ENCODE results near the gene TBATA. TPM values are rescaled to one million over a fixed set of nuclear protein-coding genes. Genes with fewer than 3 reads are reported as not detected.

The TBATA gene
- total RNA-seq, 1 donor from 2014 or later, result not detected

DNA sequence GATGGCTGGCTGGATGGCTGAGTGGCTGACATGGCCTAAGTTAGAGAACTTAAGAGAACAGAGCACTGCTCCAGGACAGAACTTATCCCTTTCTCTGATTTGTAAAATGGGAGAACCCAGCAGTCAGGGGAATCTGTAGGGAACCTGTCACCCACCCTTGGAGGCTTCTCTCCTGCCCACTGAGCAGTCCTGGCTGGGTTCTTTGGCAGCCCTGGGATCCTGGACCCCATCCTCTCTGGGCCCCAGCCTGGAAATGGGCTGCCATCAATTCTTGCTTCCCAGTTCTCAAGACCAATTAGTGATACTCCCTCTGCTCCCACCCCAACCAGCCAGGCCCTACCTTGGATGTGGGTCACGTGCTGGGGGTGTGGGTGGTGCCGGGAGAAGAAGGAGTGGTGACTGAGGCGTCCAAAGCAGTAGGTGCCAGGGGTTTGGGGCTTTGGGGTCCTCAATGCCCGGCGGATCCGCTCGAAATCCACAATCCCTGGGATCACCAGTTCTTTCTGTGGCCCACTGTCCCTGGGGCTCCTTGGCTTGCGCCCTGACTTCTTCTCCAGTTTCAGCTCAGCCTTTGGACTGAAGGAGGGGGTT, 3.6 kb downstream of the TBATA start:
- Mint-ChIP-seq H3K4me1 (ENCODE audit: low read depth) (peaks cover 2% of the 10 kb centered on the region), H3K36me3 (ENCODE audit: low read depth) (no peaks in the 10 kb centered on the region), H3K27me3 (ENCODE audit: low read depth) (peaks cover 5% of the 10 kb centered on the region), H3K4me3 (ENCODE audit: low read depth) (no peak overlapping the region), H3K9me3 (no peaks in the 10 kb centered on the region), H3K27ac (no peak overlapping the region)
- intact Hi-C loops (cut with micrococcal nuclease), result no loop called here
- no peak for DNase-seq (ENCODE audit: low spot score)

DNA sequence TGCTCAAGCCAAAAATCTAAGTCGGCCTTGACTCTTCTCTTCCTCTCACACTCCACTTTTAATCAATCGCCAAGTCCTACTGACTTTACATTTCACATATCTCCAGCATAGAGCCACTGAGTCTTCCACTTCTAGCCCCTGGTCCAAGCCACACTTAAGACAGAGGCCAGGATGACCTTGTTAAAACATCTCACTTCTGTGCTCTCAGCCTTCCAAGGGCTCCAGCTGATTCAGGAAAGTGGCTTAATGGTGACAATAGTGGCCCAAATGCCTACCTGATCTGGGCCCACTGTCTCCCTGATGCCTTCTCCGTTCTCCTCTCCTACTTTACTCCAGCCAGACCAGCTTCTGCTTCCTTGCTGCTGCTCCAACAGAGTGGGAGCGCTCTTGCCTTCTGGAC, 4.4 kb downstream of the TBATA start:
- Mint-ChIP-seq H3K27me3 (ENCODE audit: low read depth) (peaks cover 4% of the 10 kb centered on the region), H3K4me3 (ENCODE audit: low read depth) (no peak overlapping the region), H3K4me1 (ENCODE audit: low read depth) (no peaks in the 10 kb centered on the region), H3K36me3 (ENCODE audit: low read depth) (no peaks in the 10 kb centered on the region), H3K27ac (no peak overlapping the region), H3K9me3 (no peaks in the 10 kb centered on the region)
- intact Hi-C loops (cut with micrococcal nuclease), result no loop called here
- no peak for DNase-seq (ENCODE audit: low spot score)

DNA sequence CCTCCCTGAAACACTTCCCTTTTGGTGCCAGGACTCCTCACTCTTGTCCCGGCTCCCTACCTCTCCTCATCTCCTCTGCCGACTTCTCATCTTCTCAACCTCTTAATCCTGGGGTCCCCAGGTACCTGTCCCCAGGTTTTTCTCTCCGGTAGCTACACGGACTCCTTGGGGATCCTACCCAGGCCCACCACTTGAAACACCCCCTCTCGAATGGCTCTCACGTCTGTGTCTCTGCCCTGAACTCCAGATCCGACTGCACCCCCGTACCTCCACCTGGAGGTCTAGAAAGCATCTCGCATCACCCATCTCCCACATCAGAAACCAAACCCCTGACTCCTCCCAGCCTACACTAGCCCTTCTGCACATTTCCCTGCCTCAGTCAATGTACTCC, 4.8 kb downstream of the TBATA start:
- no peaks in the 10 kb centered on the region for H3K4me1 Mint-ChIP-seq (ENCODE audit: low read depth)
- no peak overlapping the region for H3K4me3 Mint-ChIP-seq (ENCODE audit: low read depth)
- no peaks in the 10 kb centered on the region for H3K36me3 Mint-ChIP-seq (ENCODE audit: low read depth)
- peaks cover 4% of the 10 kb centered on the region for H3K27me3 Mint-ChIP-seq (ENCODE audit: low read depth)
- intact Hi-C loops (cut with micrococcal nuclease), result no loop called here
- no peaks in the 10 kb centered on the region for H3K9me3 Mint-ChIP-seq
- no peak overlapping the region for H3K27ac Mint-ChIP-seq
- no peak for DNase-seq (ENCODE audit: low spot score)

GRCh38 chr10:70779511-70780369, 5.4 kb downstream of the TBATA start:
- Mint-ChIP-seq H3K4me3 (ENCODE audit: low read depth) (no peak overlapping the region), H3K27ac (no peak overlapping the region), H3K27me3 (ENCODE audit: low read depth) (peaks cover 4% of the 10 kb centered on the region), H3K9me3 (no peaks in the 10 kb centered on the region), H3K36me3 (ENCODE audit: low read depth) (no peaks in the 10 kb centered on the region), H3K4me1 (ENCODE audit: low read depth) (no peaks in the 10 kb centered on the region)
- no peak for DNase-seq (ENCODE audit: low spot score)
- intact Hi-C loops (cut with micrococcal nuclease), result no loop called here

DNA sequence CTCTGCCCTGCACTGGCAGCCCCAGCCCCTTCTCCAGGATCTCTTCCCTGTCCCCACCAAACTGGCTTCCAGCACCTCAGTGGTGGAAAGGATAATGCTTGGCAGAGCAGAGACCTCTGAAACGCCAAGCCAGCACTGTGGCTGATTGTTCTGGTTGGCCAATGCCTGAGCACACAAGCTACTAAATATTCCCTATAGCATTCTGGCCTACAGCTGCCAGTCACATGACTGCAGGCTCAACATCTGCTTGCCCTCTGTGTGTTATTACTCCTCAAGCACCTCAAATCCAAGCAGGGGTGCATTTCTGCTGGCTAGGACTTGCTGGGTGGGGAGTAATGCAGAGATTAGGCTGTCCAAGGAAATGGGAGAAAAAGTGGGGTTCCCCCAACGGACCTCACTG, 6.1 kb downstream of the TBATA start:
- no peaks in the 10 kb centered on the region for H3K4me1 Mint-ChIP-seq (ENCODE audit: low read depth)
- intact Hi-C loops (cut with micrococcal nuclease), result no loop called here
- H3K36me3 Mint-ChIP-seq (ENCODE audit: low read depth), result no peaks in the 10 kb centered on the region
- H3K27me3 Mint-ChIP-seq (ENCODE audit: low read depth), result peaks cover 4% of the 10 kb centered on the region
- H3K27ac Mint-ChIP-seq, result no peak overlapping the region
- no peak overlapping the region for H3K4me3 Mint-ChIP-seq (ENCODE audit: low read depth)
- H3K9me3 Mint-ChIP-seq, result no peaks in the 10 kb centered on the region
- DNase-seq (ENCODE audit: low spot score), result no peak

DNA sequence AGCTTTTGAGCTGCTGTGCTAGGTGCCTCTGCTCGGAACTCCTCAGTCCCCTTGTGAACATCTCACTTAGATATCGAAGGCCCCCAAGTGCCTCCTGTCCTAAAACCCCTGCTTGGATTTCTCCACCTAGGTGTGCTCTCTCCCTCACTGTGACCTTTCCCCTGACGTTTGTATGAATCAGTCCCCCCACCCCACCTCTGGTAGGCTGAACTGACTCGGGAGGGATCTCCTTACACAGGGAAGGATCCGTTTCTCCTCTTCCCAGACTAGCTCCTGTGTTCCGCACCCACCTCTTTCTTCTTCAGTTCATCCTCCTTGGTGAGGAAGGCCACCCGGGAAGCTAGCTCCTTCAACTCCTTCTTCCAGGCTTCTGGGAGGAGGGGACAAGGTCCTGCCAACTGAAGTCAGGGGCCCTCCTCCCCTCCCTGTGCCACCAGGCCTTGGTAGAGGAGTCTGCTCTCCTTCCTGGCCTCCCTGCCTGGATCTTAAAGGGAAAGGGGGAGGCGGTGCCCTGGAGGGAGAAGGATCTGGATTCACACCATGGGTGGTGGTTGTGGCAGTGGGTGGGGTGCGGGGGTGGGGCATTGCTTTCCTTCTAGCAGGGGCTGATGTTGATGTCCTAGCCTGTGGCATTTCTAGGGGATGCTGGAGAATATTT, 6.8 kb downstream of the TBATA start:
- intact Hi-C loops (cut with micrococcal nuclease), result no loop called here
- Mint-ChIP-seq H3K36me3 (ENCODE audit: low read depth) (no peaks in the 10 kb centered on the region), H3K9me3 (no peaks in the 10 kb centered on the region), H3K4me3 (ENCODE audit: low read depth) (no peak overlapping the region), H3K4me1 (ENCODE audit: low read depth) (no peaks in the 10 kb centered on the region), H3K27ac (no peak overlapping the region), H3K27me3 (ENCODE audit: low read depth) (peaks cover 3% of the 10 kb centered on the region)
- DNase-seq (ENCODE audit: low spot score), result no peak

DNA sequence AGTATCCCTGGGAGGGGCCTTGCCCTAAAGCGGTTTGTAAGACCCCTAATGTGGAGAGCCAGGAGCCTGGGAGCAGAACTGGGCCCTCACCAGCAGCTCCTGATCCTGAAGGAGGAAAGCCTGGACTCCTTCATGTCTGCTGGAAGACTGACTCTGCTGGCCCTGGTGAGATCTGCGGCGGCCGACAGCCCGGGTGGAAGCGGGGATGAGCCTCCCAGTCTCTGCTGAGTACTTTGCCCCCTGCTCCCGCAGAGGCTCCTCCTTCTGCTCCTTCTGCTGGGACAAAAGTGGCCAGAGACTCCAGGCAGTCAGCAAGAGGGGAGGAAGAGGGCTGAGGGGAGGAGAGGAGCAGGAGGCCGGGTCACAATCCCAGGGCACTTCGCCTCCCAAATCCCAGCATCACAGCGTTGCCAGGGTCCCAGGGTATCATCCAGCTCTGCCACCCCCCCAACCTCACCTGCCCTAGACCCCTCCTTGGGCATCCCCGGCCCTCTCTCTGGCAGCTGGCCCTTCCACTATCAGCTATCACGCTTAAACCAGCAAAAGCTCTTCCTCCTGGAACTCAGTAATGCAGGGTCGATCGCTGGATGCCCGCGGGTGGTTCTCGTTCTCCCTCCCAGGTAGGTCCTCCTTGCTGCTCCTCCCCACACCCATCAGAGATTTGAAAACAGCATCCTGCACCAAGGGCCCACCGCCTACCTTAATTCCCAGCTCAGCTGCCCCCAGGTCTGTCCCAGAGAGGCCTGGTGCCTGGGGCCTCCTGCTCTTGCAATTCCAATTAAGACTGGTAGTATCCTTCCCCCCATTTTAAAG, 7.9 kb downstream of the TBATA start:
- H3K36me3 Mint-ChIP-seq (ENCODE audit: low read depth), result no peaks in the 10 kb centered on the region
- intact Hi-C loops (cut with micrococcal nuclease), result no loop called here
- H3K4me1 Mint-ChIP-seq (ENCODE audit: low read depth), result no peaks in the 10 kb centered on the region
- no peak overlapping the region for H3K27ac Mint-ChIP-seq
- no peaks in the 10 kb centered on the region for H3K9me3 Mint-ChIP-seq
- DNase-seq (ENCODE audit: low spot score), result no peak
- H3K27me3 Mint-ChIP-seq (ENCODE audit: low read depth), result peaks cover 2% of the 10 kb centered on the region
- no peak overlapping the region for H3K4me3 Mint-ChIP-seq (ENCODE audit: low read depth)

- Mint-ChIP-seq H3K27me3 (ENCODE audit: low read depth) (peaks cover 2% of the 10 kb centered on the region), H3K4me3 (ENCODE audit: low read depth) (no peak overlapping the region), H3K4me1 (ENCODE audit: low read depth) (no peaks in the 10 kb centered on the region), H3K9me3 (no peaks in the 10 kb centered on the region), H3K27ac (no peak overlapping the region), H3K36me3 (ENCODE audit: low read depth) (no peaks in the 10 kb centered on the region)
- intact Hi-C loops (cut with micrococcal nuclease), result no loop called here
- no peak for DNase-seq (ENCODE audit: low spot score)
Observed at GRCh38 chr10:70776455-70777005, 8.6 kb downstream of the TBATA start.

GRCh38 chr10:70775679-70776454, 9.3 kb downstream of the TBATA start:
- Mint-ChIP-seq H3K4me1 (ENCODE audit: low read depth) (no peaks in the 10 kb centered on the region), H3K9me3 (no peaks in the 10 kb centered on the region)
- DNase-seq (ENCODE audit: low spot score), result no peak

DNA sequence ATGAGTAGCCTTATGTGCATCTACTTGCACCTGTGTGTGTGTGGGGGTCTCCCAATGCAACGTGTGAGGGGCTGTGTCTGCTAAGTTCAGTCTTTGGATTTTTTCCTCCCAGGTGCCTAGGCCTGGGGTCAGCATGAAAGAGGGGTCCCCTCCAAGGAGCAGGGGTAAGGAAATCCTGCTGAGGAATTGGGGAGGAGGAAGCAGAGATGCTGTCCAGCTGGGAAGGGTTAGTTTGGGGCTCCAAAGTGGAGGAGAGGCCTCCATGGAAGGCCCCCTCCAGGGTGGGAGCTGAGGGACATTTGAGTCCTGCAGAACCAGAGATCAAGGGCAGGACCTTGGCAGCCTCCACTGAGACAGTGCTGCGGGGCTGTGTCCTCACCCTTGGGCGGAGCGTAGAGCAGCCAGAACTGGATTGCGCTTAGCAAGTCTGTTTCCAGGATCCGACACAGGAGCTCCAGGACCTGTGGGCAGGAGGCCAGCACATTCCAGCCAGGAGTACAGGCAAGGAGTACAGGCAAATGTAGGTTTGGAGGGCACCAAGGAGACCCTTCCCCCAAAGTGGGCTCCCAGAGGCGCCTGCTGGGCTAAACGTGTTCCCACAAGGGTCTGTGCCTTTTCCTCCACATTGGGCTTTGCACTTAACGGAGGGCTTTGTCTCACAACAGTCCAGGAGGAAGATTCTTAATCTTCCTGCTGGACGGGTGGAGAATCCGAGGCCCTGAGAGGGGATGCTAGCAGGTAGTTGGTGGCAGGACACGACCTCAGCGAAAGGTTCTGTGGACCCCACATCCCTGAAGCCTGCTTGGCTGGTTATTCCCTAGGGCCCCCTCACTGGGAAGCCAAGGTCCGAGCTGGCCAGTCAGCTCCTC, 10.1 kb downstream of the TBATA start:
- Mint-ChIP-seq H3K36me3 (ENCODE audit: low read depth) (no peaks in the 10 kb centered on the region), H3K4me3 (ENCODE audit: low read depth) (no peak overlapping the region), H3K27me3 (ENCODE audit: low read depth) (peaks cover 2% of the 10 kb centered on the region), H3K27ac (no peak overlapping the region), H3K4me1 (ENCODE audit: low read depth) (no peaks in the 10 kb centered on the region), H3K9me3 (no peaks in the 10 kb centered on the region)
- intact Hi-C loops (cut with micrococcal nuclease), result no loop called here
- DNase-seq (ENCODE audit: low spot score), result no peak

More at GRCh38 chr10:70775679-70776454, 9.3 kb downstream of the TBATA start:
- H3K27me3 Mint-ChIP-seq (ENCODE audit: low read depth), result peaks cover 2% of the 10 kb centered on the region
- no peaks in the 10 kb centered on the region for H3K36me3 Mint-ChIP-seq (ENCODE audit: low read depth)
- no peak overlapping the region for H3K27ac Mint-ChIP-seq
- intact Hi-C loops (cut with micrococcal nuclease), result no loop called here
- H3K4me3 Mint-ChIP-seq (ENCODE audit: low read depth), result no peak overlapping the region

DNA sequence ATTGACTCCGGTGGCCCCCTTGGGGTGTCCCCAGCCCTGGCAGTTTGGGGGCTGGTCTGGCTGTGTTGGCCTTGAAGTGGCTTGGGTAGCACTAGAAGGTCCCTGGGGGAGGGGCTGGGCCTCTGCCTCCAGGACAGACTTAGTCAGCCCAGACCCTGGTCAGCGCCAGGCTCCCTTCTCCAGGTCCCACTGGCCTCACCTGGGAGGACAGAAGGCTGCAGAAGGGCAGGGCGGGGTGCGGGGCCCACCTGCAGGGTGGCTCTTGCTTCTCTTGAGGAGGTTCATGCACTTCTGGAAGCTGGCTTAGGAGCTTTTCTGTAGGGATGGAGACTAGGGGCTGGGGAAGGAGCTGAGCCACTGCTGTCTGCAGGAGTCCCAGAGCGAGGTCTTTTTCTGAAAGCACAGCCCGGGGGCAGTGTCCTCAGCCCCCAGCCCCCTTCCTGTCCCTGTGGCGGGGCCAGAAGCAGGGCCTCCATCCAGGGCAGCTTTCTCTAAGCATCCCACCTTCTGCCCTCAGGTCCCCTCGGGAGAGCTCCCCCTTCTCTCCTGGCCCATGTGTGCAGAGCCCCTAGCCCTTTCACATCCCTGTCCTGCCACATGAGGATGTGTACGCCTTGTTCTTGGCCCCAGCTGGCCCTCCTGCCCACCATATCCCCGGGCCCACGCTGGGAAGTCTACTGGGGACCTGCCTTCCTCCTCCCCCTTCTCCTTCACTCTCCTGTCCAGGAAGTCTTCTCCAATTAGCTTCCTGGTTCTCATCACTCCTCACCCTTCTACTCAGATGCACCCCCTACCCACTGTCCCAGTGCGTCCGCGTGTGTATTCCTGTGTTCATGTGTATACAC, 11.0 kb downstream of the TBATA start:
- Mint-ChIP-seq H3K9me3 (no peaks in the 10 kb centered on the region), H3K27ac (no peak overlapping the region), H3K27me3 (ENCODE audit: low read depth) (peaks cover 2% of the 10 kb centered on the region), H3K4me3 (ENCODE audit: low read depth) (no peak overlapping the region), H3K4me1 (ENCODE audit: low read depth) (no peaks in the 10 kb centered on the region), H3K36me3 (ENCODE audit: low read depth) (no peaks in the 10 kb centered on the region)
- intact Hi-C loops (cut with micrococcal nuclease), result no loop called here
- no peak for DNase-seq (ENCODE audit: low spot score)

All from activated T-helper 2 cell treated with anti-CD3 and anti-CD28 coated beads, Interferon-gamma antibody, Interleukin-2, Interleukin-4, amounts not matched to agents 10 μg/mL and 5 μg/mL and 100 μg/mL, durations not matched to agents 14 hours and 24 hours and 36 hours (primary cell).